IMR-90 (cell line): ENCODE results near the gene PCBP3. TPM values are rescaled to one million over a fixed set of nuclear protein-coding genes. Genes with fewer than 3 reads are reported as not detected.
"Not testable (repeated sequence)": the region's sequence is repeated elsewhere in the genome, so short reads cannot be mapped to it uniquely, and the experiment has no call there.

ENCODE experiments used
- ATAC-seq: fragments of 200-7000 bp; cut with Tn5 transposase; 2 replicates; pipeline ENCODE4 v1.9.1; 2020; ENCODE audit warnings: low read depth, mild to moderate bottlenecking, moderate library complexity
- BruUV-seq: library from RNA; stranded (reverse); fragments of 400-500 nt; replicated peaks from 2 replicates; lab custom pipeline; 2021; lab: Mats Ljungman, UMichigan
- CTCF ChIA-PET: fragments of 300-600 bp; formaldehyde crosslinking; extraction: SDS; loops from one replicate; lab custom pipeline; 2021; ENCODE audit warnings: antibody characterized with exemption; lab: Yijun Ruan, JAX
- POLR2A ChIA-PET: fragments of 300-600 bp; sonication (Branson Sonifier 250); formaldehyde crosslinking; loops from one replicate; lab custom pipeline; 2022; ENCODE audit warnings: antibody characterized with exemption; ENCODE audit not compliant: unreplicated experiment; lab: Charles Lee
- DNase-seq: peaks from one replicate; pipeline ENCODE4 v3.0.0; 2013
- H2AFZ ChIP-seq: replicated peaks from 2 replicates; pipeline ENCODE3; 2013; ENCODE audit warnings: low read length, mild to moderate bottlenecking; ENCODE audit not compliant: poor library complexity
- H2AK5ac ChIP-seq: 2 replicates; pipeline ENCODE4 v1.6.1; 2013; ENCODE audit warnings: low read depth, low read length, inconsistent platforms
- H2AK9ac ChIP-seq: replicated peaks from 2 replicates; pipeline ENCODE3; 2013; ENCODE audit warnings: mild to moderate bottlenecking, low read depth, low read length, moderate library complexity; ENCODE audit not compliant: poor library complexity
- H2BK120ac ChIP-seq: 2 replicates; pipeline ENCODE4 v1.6.1; 2013; ENCODE audit warnings: low read depth, low read length, inconsistent platforms
- H2BK15ac ChIP-seq: 3 replicates; pipeline ENCODE4 v1.6.1; 2013; ENCODE audit warnings: low read depth, low read length, inconsistent platforms
- H2BK20ac ChIP-seq: 2 replicates; pipeline ENCODE4 v1.6.1; 2013; ENCODE audit warnings: low read depth, mild to moderate bottlenecking, inconsistent platforms, low read length, moderate library complexity
- H2BK5ac ChIP-seq: 2 replicates; pipeline ENCODE4 v1.6.1; 2013; ENCODE audit warnings: mild to moderate bottlenecking, low read depth, low read length, inconsistent platforms; ENCODE audit not compliant: poor library complexity, severe bottlenecking
- H3K14ac ChIP-seq: replicated peaks from 2 replicates; pipeline ENCODE4 v1.6.1; 2013; ENCODE audit warnings: low read depth, low read length, inconsistent platforms
- H3K18ac ChIP-seq: 2 replicates; pipeline ENCODE4 v1.6.1; 2013; ENCODE audit warnings: low read depth, low read length, control low read depth
- H3K23ac ChIP-seq: 2 replicates; pipeline ENCODE4 v1.6.1; 2013; ENCODE audit warnings: low read depth, low read length, inconsistent platforms
- H3K27ac ChIP-seq: 2 replicates; pipeline ENCODE4 v1.5.1; 2013; ENCODE audit warnings: mild to moderate bottlenecking, control low read depth, low read length; ENCODE audit not compliant: insufficient read depth
- H3K27me3 ChIP-seq: 2 replicates; pipeline ENCODE4 v1.6.1; 2013; ENCODE audit warnings: low read length; ENCODE audit not compliant: control insufficient read depth, insufficient read depth
- H3K36me3 ChIP-seq: 2 replicates; pipeline ENCODE4 v1.6.1; 2013; ENCODE audit warnings: low read length, mixed read lengths; ENCODE audit not compliant: control insufficient read depth, insufficient read depth
- H3K4ac ChIP-seq: 2 replicates; pipeline ENCODE4 v1.6.1; 2013; ENCODE audit warnings: low read depth, low read length, inconsistent platforms
- H3K4me1 ChIP-seq: 2 replicates; pipeline ENCODE4 v1.6.1; 2013; ENCODE audit warnings: low read length, mixed read lengths; ENCODE audit not compliant: control insufficient read depth, insufficient read depth
- H3K4me2 ChIP-seq: 2 replicates; pipeline ENCODE4 v1.6.1; 2013; ENCODE audit warnings: low read depth, mild to moderate bottlenecking, control low read depth, low read length, moderate library complexity
- H3K4me3 ChIP-seq: 2 replicates; pipeline ENCODE4 v1.5.1; 2013; ENCODE audit warnings: low read depth, mild to moderate bottlenecking, control low read depth, low read length, moderate library complexity; ENCODE audit not compliant: insufficient read depth
- H3K56ac ChIP-seq: 2 replicates; pipeline ENCODE4 v1.6.1; 2013; ENCODE audit warnings: low read length, inconsistent platforms; ENCODE audit not compliant: insufficient read depth; ENCODE audit errors: extremely low read depth
- H3K79me1 ChIP-seq, 2 experiments: 2 replicates each; pipeline ENCODE4 v1.6.1; 2013; ENCODE audit warnings: low read length in 2 of 2, inconsistent platforms in 1 of 2, low read depth in 1 of 2
- H3K9ac ChIP-seq: 2 replicates; pipeline ENCODE4 v1.6.1; 2013; ENCODE audit warnings: low read depth, low read length, control low read depth
- H3K9me1 ChIP-seq: 2 replicates; pipeline ENCODE4 v1.6.1; 2013; ENCODE audit warnings: low read length, inconsistent platforms; ENCODE audit not compliant: insufficient read depth
- H3K9me3 ChIP-seq: 2 replicates; pipeline ENCODE4 v1.6.1; 2013; ENCODE audit warnings: low read length; ENCODE audit not compliant: control insufficient read depth, insufficient read depth
- H4K20me1 ChIP-seq: 2 replicates; pipeline ENCODE4 v1.6.1; 2013; ENCODE audit warnings: low read length, inconsistent platforms; ENCODE audit not compliant: insufficient read depth
- H4K5ac ChIP-seq: 2 replicates; pipeline ENCODE4 v1.6.1; 2013; ENCODE audit warnings: mild to moderate bottlenecking, low read depth, low read length, control low read depth
- H4K8ac ChIP-seq, 2 experiments: 2 replicates each; pipeline ENCODE4 v1.6.1; 2013; ENCODE audit warnings: low read depth in 2 of 2, low read length in 2 of 2, control low read depth in 1 of 2, inconsistent platforms in 1 of 2
- H4K91ac ChIP-seq: 2 replicates; pipeline ENCODE4 v1.6.1; 2013; ENCODE audit warnings: low read depth, low read length, inconsistent platforms; ENCODE audit not compliant: insufficient read depth
- WGBS, 2 experiments: methylation state at CpG; one replicate each; pipeline versions ENCODE4 v1.1.5 to v1.1.7; 2013; ENCODE audit warnings: missing lambda C conversion rate in 2 of 2; ENCODE audit not compliant: insufficient read length in 1 of 2; ENCODE audit errors: extremely low coverage in 2 of 2; 5-methylcytosine and 5-hydroxymethylcytosine counted together
- dilution Hi-C: fragments of 300-500 bp; cut with HindIII; formaldehyde crosslinking; loops from one replicate; pipeline ENCODE4 v1.14.3; 2018; ENCODE audit warnings: low sequenced_read_pairs; ENCODE audit not compliant: unreplicated experiment
- in situ Hi-C: fragments of 300-500 bp; cut with MboI; formaldehyde crosslinking; loops from 3 replicates; pipeline ENCODE4 v1.14.3; 2019; ENCODE audit warnings: low sequenced_read_pairs, inconsistent platforms, mixed read lengths
- intact Hi-C: fragments of 100-400 bp; cut with micrococcal nuclease; formaldehyde crosslinking; loops from 2 replicates; pipeline ENCODE4 v1.10.0; 2022
- polyA plus RNA-seq, 3 experiments: library from polyadenylated mRNA; depleted of rRNA; stranded (reverse); fragments of >200 nt; gene quantifications; 2 replicates each; pipeline ENCODE4 v1.2.3, GENCODE V29; 2012; ENCODE audit warnings: low replicate concordance in 1 of 3
- total RNA-seq: library from RNA; depleted of rRNA; stranded (reverse); fragments of >200 nt; gene quantifications from 2 replicates; pipeline ENCODE4 v1.2.3, GENCODE V29; 2012

The PCBP3 gene
- total and polyA plus RNA-seq, 2 of the 4 experiments (the other 2 are of a cell fraction): 2.9 to 3.9 TPM

DNA sequence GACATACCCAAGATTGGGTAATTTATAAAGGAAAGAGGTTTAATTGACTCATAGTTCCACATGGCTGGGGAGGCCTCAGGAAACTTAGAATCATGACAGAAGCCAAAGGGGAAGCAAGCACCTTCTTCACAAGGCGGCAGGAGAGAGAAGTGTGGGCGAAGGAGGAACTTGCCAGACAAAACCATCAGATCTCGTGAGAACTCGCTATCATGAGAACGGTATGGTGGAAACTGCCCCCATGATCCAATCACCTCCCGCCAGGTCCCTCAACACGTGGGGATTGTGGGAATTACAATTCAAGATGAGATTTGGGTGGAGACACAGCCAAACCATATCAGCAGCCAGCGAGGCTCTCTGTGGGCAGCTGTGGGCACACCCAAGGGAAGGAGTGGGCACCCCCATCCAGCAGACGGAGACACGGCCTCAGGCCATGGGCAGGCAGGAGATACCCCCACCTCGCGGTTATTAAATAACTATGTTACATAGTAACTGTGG is 189.3 kb downstream of the PCBP3 start:
- H2AFZ ChIP-seq, POLR2A ChIA-PET, dilution Hi-C loops, H3K79me1 ChIP-seq, H3K18ac ChIP-seq, H3K9ac ChIP-seq, BruUV-seq, in situ Hi-C loops, H3K27me3 ChIP-seq, H3K27ac ChIP-seq, H3K36me3 ChIP-seq, H2BK15ac ChIP-seq, H2BK5ac ChIP-seq, H3K4ac ChIP-seq, DNase-seq, H2BK120ac ChIP-seq, H3K4me2 ChIP-seq, H4K8ac ChIP-seq, H3K9me3 ChIP-seq, H4K91ac ChIP-seq, H4K5ac ChIP-seq, H3K4me3 ChIP-seq, H3K56ac ChIP-seq, H4K20me1 ChIP-seq, H2AK9ac ChIP-seq, H3K23ac ChIP-seq, ATAC-seq, H2BK20ac ChIP-seq: not testable (repeated sequence)
- H3K9me1 ChIP-seq: peaks cover 12% of the 10 kb centered on the region
- WGBS, 2 experiments: 83% methylated on average over 2 of the region's 12 CpGs; no CpG with 5 or more reads in 1 of the 2 experiments
- H3K4me1 ChIP-seq: peaks cover 13% of the 10 kb centered on the region
- peak overlapping the region; percentile 72; the same call in 1 of the 2 replicates for H2AK5ac ChIP-seq
- intact Hi-C loops: loop anchor here (2.0 kb wide), 1 partner anchor 42 kb away; no protein-coding TSS in a partner anchor
- CTCF ChIA-PET: interaction anchor here (1.4 kb wide), 1 partner anchor 90 kb away, joined by 5 read pairs; no protein-coding TSS in a partner anchor
- 0 out of 2 replicates have a peak overlapping the region, but pooled peaks have one; percentile 32 for H3K14ac ChIP-seq
